GM18870 (cell line): ENCODE results near the gene SLX4.

Experiments used
- ATAC-seq: cut with Tn5 transposase; IDR thresholded peaks from one replicate; pipeline ENCODE4 v1.9.1; 2021; ENCODE audit warnings: moderate library complexity; ENCODE audit not compliant: unreplicated experiment

SLX4 gene

GRCh38 chr16:3602320-3602653, 9.1 kb downstream of the SLX4 start:
- ATAC-seq, result no peak

GRCh38 chr16:3601614-3602319, 9.6 kb downstream of the SLX4 start:
- no peak for ATAC-seq

GRCh38 chr16:3599922-3600321, 11.5 kb downstream of the SLX4 start:
- no peak for ATAC-seq

GRCh38 chr16:3599121-3599520, 12.3 kb downstream of the SLX4 start:
- ATAC-seq, result no peak

- ATAC-seq, result no peak
These were observed 13.2 kb downstream of the SLX4 start for GRCh38 chr16:3598236-3598635.

GRCh38 chr16:3597676-3598075, 13.7 kb downstream of the SLX4 start:
- ATAC-seq, result no peak

- ATAC-seq, result no peak
These were observed 14.2 kb downstream of the SLX4 start for GRCh38 chr16:3597226-3597625.

- ATAC-seq, result no peak
These were observed 15.1 kb downstream of the SLX4 start for GRCh38 chr16:3596101-3596861.

- ATAC-seq, result no peak
These were observed 15.8 kb downstream of the SLX4 start for GRCh38 chr16:3595521-3596021.

- ATAC-seq, result no peak
These were observed 16.3 kb downstream of the SLX4 start for GRCh38 chr16:3595110-3595486.

- no peak for ATAC-seq
These were observed 16.9 kb downstream of the SLX4 start for GRCh38 chr16:3594316-3595109.

- no peak for ATAC-seq
These were observed 18.8 kb downstream of the SLX4 start for GRCh38 chr16:3592559-3592958.

GRCh38 chr16:3591991-3592390, 19.4 kb downstream of the SLX4 start:
- ATAC-seq, result no peak

GRCh38 chr16:3591436-3591803, 20.0 kb downstream of the SLX4 start:
- ATAC-seq, result no peak

- no peak for ATAC-seq
These were observed 20.5 kb downstream of the SLX4 start for GRCh38 chr16:3590736-3591435.

- ATAC-seq, result no peak
These were observed 21.3 kb downstream of the SLX4 start for GRCh38 chr16:3589991-3590701.

GRCh38 chr16:3589441-3589921, 21.9 kb downstream of the SLX4 start:
- ATAC-seq, result no peak

GRCh38 chr16:3589001-3589400, 22.4 kb downstream of the SLX4 start:
- no peak for ATAC-seq

- ATAC-seq, result no peak
These were observed 23.8 kb downstream of the SLX4 start for GRCh38 chr16:3587547-3588110.

- no peak for ATAC-seq
These were observed 27.0 kb downstream of the SLX4 start for GRCh38 chr16:3584412-3584811.
